ENCODE data around the gene ZNF576.

DNA sequence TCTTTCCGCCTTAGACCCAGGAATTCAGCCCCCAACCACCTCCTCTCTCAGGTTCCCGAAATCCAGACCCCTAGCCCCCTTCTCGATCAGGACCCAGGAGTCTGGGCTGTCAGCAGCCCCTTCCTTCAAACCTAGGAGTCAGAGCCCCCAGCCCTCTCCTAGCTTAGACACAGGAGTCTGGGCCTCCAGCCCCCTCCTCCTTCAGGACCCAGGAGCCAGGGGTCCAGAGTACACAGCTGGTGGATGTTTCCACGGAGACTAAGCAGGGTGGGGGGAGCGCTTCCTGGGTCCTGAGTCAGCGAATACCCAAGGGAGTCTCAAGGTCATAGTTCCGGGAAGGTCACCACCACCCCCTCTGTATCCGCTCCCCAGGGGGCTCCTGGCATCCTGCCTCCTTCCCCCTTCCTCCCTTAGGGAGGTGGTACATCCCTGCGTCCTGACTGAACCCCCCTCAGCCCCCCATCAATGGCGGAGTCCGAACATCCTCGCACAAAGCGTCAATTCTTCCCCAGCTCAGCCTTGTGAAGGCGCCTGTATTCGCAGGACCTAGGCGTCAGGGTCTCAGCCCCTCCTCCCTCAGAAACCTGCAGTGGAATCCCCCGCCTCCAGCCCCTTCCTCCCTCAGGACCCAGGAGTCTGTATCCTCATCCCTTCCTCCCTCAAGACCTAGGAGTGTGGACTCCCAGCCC is 38.6 kb downstream of the ZNF576 start:
- TF ChIP-seq POLR2A (IDR thresholded peaks at IDR 0.05; ENCODE audit: low read length) (no peak), GATA1 (IDR thresholded peaks at IDR 0.05; ENCODE audit: low read depth, low read length) (no peak)
